Measurements from ENCODE around the gene CCSAP. TPM values are rescaled to one million over a fixed set of nuclear protein-coding genes. Genes with fewer than 3 reads are reported as not detected.
"Not testable (repeated sequence)": the region's sequence is repeated elsewhere in the genome, so short reads cannot be mapped to it uniquely, and the experiment has no call there.

Gene CCSAP
- total RNA-seq: 1 to 10 TPM; 7.6 to 8.2 TPM

GRCh38 chr1:229342656-229343569 lies at the start of gene CCSAP:
Gene CCSAP (minus strand): TSS chr1:229343047. CDS start chr1:229342465, 582 bp downstream.
- peak within 1 kb of the TSS; percentile 86 for H3K4me3 Mint-ChIP-seq
- H3K27ac Mint-ChIP-seq: peak within 1 kb of the TSS; percentile 81
- peaks cover 2% of the 10 kb centered on the region for H3K9me3 Mint-ChIP-seq
- peaks cover 16% of the 10 kb centered on the region for H3K36me3 Mint-ChIP-seq
- peaks cover 23% of the 10 kb centered on the region for H3K27me3 Mint-ChIP-seq
- DNase-seq: peak; percentile 69
- H3K4me1 Mint-ChIP-seq: peaks cover 31% of the 10 kb centered on the region

- no peak for DNase-seq
- no peaks in the 10 kb centered on the region for H3K9me3 Mint-ChIP-seq
- no peak overlapping the region for H3K4me3 Mint-ChIP-seq
- H3K36me3 Mint-ChIP-seq: no peaks in the 10 kb centered on the region
- H3K4me1 Mint-ChIP-seq: no peaks in the 10 kb centered on the region
- H3K27ac Mint-ChIP-seq: no peak overlapping the region
- peaks cover 26% of the 10 kb centered on the region for H3K27me3 Mint-ChIP-seq
Measured at GRCh38 chr1:229390130-229390529, 47.3 kb upstream of the CCSAP start.

- no peaks in the 10 kb centered on the region for H3K9me3 Mint-ChIP-seq
- H3K36me3 Mint-ChIP-seq: no peaks in the 10 kb centered on the region
- no peaks in the 10 kb centered on the region for H3K4me1 Mint-ChIP-seq
- H3K27me3 Mint-ChIP-seq: peaks cover 15% of the 10 kb centered on the region
- no peak overlapping the region for H3K27ac Mint-ChIP-seq
- H3K4me3 Mint-ChIP-seq: no peak overlapping the region
- no peak for DNase-seq
Measured at GRCh38 chr1:229388897-229389580, 46.2 kb upstream of the CCSAP start.

GRCh38 chr1:229385853-229386456 lies 43.1 kb upstream of the CCSAP start:
- no peaks in the 10 kb centered on the region for H3K9me3 Mint-ChIP-seq

GRCh38 chr1:229384822-229385221 lies 42.0 kb upstream of the CCSAP start:
- H3K27ac Mint-ChIP-seq: no peak overlapping the region
- no peak for DNase-seq
- H3K27me3 Mint-ChIP-seq: peaks cover 3% of the 10 kb centered on the region
- H3K4me3 Mint-ChIP-seq: no peak overlapping the region
- no peaks in the 10 kb centered on the region for H3K36me3 Mint-ChIP-seq
- H3K4me1 Mint-ChIP-seq: no peaks in the 10 kb centered on the region
- no peaks in the 10 kb centered on the region for H3K9me3 Mint-ChIP-seq

More at GRCh38 chr1:229385853-229386456, 43.1 kb upstream of the CCSAP start:
- no peak overlapping the region for H3K4me3 Mint-ChIP-seq
- no peaks in the 10 kb centered on the region for H3K36me3 Mint-ChIP-seq
- no peak for DNase-seq
- no peaks in the 10 kb centered on the region for H3K4me1 Mint-ChIP-seq
- H3K27ac Mint-ChIP-seq: no peak overlapping the region
- peaks cover 6% of the 10 kb centered on the region for H3K27me3 Mint-ChIP-seq

GRCh38 chr1:229383961-229384360 lies 41.1 kb upstream of the CCSAP start:
- no peak overlapping the region for H3K4me3 Mint-ChIP-seq
- no peak for DNase-seq
- H3K27ac Mint-ChIP-seq: no peak overlapping the region
- H3K9me3 Mint-ChIP-seq: no peaks in the 10 kb centered on the region
- H3K27me3 Mint-ChIP-seq: peaks cover 3% of the 10 kb centered on the region
- no peaks in the 10 kb centered on the region for H3K4me1 Mint-ChIP-seq
- no peaks in the 10 kb centered on the region for H3K36me3 Mint-ChIP-seq

GRCh38 chr1:229383188-229383587 lies 40.3 kb upstream of the CCSAP start:
- no peaks in the 10 kb centered on the region for H3K36me3 Mint-ChIP-seq
- DNase-seq: no peak
- H3K4me1 Mint-ChIP-seq: no peaks in the 10 kb centered on the region
- no peaks in the 10 kb centered on the region for H3K9me3 Mint-ChIP-seq
- H3K4me3 Mint-ChIP-seq: no peak overlapping the region
- H3K27me3 Mint-ChIP-seq: peaks cover 3% of the 10 kb centered on the region
- no peak overlapping the region for H3K27ac Mint-ChIP-seq

- Mint-ChIP-seq H3K36me3 (no peaks in the 10 kb centered on the region), H3K4me3 (no peak overlapping the region), H3K9me3 (no peaks in the 10 kb centered on the region), H3K27ac (no peak overlapping the region), H3K27me3 (peaks cover 3% of the 10 kb centered on the region), H3K4me1 (no peaks in the 10 kb centered on the region)
- DNase-seq: no peak
Measured at GRCh38 chr1:229381234-229381633, 38.4 kb upstream of the CCSAP start.

- Mint-ChIP-seq H3K9me3 (no peaks in the 10 kb centered on the region), H3K27ac (no peak overlapping the region), H3K36me3 (no peaks in the 10 kb centered on the region), H3K4me1 (no peaks in the 10 kb centered on the region), H3K4me3 (no peak overlapping the region), H3K27me3 (peaks cover under 1% of the 10 kb centered on the region)
- no peak for DNase-seq
Measured at GRCh38 chr1:229380536-229381160, 37.8 kb upstream of the CCSAP start.

GRCh38 chr1:229379846-229380245 lies 37.0 kb upstream of the CCSAP start:
- Mint-ChIP-seq H3K9me3 (no peaks in the 10 kb centered on the region), H3K27ac (no peak overlapping the region), H3K36me3 (no peaks in the 10 kb centered on the region), H3K27me3 (no peaks in the 10 kb centered on the region), H3K4me3 (no peak overlapping the region), H3K4me1 (no peaks in the 10 kb centered on the region)
- no peak for DNase-seq

GRCh38 chr1:229378586-229379367 lies 35.9 kb upstream of the CCSAP start:
- Mint-ChIP-seq H3K4me1 (no peaks in the 10 kb centered on the region), H3K27me3 (no peaks in the 10 kb centered on the region), H3K4me3 (no peak overlapping the region), H3K36me3 (no peaks in the 10 kb centered on the region), H3K9me3 (no peaks in the 10 kb centered on the region), H3K27ac (no peak overlapping the region)
- DNase-seq: no peak

GRCh38 chr1:229378035-229378434 lies 35.2 kb upstream of the CCSAP start:
- not testable (repeated sequence) for H3K27me3 Mint-ChIP-seq, H3K4me3 Mint-ChIP-seq, H3K9me3 Mint-ChIP-seq, H3K4me1 Mint-ChIP-seq, H3K27ac Mint-ChIP-seq, DNase-seq, H3K36me3 Mint-ChIP-seq

GRCh38 chr1:229377429-229377828 lies 34.6 kb upstream of the CCSAP start:
- Mint-ChIP-seq H3K27me3 (no peaks in the 10 kb centered on the region), H3K9me3 (no peaks in the 10 kb centered on the region), H3K36me3 (no peaks in the 10 kb centered on the region), H3K4me1 (no peaks in the 10 kb centered on the region), H3K27ac (no peak overlapping the region), H3K4me3 (no peak overlapping the region)
- DNase-seq: no peak

- Mint-ChIP-seq H3K36me3 (no peaks in the 10 kb centered on the region), H3K4me3 (no peak overlapping the region), H3K27ac (no peak overlapping the region), H3K4me1 (no peaks in the 10 kb centered on the region), H3K9me3 (no peaks in the 10 kb centered on the region), H3K27me3 (peaks cover 5% of the 10 kb centered on the region)
- DNase-seq: no peak
Measured at GRCh38 chr1:229376521-229376920, 33.7 kb upstream of the CCSAP start.

Data from activated naive CD8-positive, alpha-beta T cell treated with anti-CD3 and anti-CD28 coated beads for 36 hours (primary cell).